Dedifferentiated amniotic fluid mesenchymal stem cell (primary cell): ENCODE results near the gene CCL28.

Experiments
- DNase-seq: peaks from one replicate; pipeline ENCODE4 v3.0.0-alpha.2; 2016; ENCODE audit errors: extremely low spot score

The CCL28 gene

DNA sequence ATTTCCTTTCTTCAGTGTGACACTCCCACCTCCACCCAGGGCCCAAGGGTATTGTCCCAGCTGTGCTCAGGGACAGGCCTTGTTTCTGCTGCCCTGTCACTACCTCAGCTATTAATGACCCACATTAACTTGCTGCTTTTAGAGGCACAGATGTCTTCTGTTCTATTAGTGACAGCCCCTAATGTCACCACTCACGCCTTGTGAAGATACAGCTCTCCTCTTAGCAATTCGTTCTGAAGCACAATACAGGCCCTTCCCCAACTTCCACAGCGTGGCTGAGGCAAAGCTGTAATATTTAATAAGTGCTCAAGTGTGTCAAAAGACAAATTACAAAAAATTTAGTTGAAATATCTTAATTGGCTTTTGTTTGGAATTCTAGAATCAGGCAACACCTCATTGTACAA, 54.3 kb downstream of the CCL28 start:
- DNase-seq, result no peak

DNA sequence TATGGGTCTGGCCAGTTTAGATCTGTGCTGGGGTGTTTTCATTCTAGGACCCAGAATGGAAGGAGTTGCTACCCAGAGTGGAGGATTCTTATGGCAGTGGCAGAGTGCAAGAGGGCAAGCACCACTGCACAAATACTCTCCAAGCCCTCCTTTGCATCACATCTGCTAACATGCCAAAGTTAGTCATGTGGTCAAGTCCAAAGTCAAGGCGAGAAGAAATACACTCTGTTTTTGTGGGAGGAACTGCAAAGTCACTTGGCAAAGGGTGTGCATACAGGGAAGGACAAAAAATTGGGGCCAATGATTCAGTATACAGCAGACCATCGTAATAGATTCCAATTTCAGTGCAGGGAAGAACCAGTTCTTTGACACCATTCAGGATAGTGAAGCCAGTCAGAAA, 55.1 kb downstream of the CCL28 start:
- DNase-seq, result no peak

DNA sequence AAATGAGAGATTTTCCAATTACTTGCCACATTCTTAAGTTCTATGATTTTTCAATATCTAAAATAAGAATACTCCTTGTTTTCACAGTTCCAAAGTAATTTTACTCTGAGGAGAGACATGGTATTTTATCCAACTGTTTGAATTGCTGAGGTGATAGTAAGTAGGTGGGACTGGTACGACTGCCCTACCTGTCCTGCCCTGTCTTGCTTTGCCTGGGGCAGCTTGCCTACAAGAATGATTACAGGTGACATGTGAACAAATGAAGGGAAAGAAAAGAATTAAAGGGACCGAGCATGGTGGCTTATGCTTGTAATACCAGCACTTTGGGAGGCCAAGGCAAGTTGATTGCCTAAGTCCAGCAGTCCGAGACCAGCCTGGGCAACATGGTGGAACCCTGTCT, 57.4 kb downstream of the CCL28 start:
- DNase-seq, result no peak

DNA sequence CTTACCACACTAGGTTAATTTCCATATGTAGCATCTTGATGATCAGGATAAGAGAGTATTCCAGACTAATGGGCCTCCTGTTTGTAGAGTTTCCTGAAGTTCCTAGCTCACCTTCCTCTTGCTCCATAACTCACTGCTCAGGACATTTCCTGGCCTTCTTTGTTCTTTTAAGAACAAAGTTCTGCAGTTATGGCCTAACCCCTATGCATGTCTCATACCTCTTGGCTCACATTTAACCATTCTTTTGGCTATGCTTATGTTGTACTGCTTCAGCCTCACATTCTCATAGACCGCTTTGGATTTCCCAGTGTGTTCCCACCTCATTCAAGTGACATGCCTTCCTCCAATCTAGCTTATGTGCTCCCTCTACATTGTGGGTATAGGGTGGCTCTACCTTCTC, 58.5 kb downstream of the CCL28 start:
- DNase-seq, result no peak

DNA sequence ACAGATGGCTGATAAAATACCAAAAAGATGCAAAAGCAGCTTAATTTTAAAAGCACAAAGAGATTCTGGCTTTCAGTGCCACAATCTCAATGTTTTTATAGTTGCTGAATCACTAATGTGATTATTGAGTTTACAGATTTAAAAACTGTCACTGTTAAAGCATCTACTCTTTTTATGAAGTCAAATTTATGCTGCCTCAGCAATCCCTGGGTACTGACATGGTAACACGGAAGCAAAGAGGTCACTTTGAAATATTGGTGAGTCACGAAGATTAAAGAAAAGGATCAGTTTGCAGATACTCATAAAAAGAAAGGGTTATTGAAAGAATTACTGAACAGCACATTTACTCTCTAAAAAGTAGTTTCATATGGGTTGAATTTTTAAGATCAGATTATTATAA, 59.3 kb downstream of the CCL28 start:
- DNase-seq, result no peak

DNA sequence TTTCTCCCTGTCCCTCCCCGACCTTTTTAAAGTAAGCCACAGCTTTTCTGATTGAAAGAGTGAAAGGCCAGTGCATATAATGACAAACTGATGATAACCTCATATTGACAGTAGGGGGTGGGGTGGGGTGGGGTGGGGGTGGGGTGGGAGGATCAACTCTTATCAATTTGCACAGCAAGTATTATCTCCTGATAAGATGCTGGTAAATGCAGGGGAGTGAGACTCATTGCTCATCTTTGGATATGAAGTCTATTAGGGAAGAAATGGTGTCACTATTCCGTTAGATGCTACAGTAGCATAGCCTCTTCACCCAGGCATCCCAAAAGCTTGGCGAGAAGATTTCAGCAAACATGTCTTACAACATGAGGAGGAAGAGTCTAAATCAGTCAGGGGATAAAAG, 60.1 kb downstream of the CCL28 start:
- no peak for DNase-seq

DNA sequence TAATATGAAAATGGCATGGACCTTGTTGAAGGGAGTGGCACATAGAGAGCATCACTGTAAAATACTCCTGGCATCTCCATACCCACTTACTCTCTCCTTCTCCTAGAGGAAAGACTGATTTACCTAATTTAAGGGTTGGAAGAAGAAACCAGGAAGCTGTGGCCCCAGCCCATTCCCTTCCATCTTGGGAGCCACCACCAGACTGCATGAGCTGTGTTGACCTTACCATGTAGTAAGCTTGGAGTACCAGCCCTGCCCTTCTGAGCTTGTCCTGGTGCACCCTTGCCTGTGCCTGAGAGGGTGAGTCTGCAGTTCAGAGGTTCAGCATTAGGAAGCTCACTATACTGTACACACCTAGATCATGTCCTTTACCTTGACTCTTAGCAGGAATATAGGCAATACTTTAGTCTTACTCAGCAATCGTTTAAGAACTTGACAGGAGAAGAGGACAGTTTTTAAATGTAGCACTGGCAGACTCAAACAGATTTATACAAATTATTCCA, 63.3 kb downstream of the CCL28 start:
- DNase-seq, result no peak

DNA sequence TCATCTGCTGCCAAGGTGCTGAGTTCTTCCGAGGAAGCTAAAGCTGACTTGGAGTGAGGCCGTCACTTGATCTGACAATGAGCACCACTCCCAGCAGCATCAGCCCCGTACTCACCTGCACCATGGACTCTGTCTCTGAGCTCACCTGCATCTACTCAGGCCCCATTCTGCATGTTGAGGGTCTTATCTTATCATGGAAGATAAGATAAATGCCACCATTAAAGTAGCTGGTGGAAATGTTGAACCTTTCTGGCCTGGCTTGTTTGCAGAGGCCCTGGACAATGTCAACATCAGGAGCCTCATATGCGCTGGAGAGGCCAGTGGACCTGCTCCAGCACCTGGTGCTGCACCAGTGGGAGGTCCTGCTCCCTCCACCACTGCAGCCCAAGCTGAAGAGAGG, 64.0 kb downstream of the CCL28 start:
- DNase-seq, result no peak

DNA sequence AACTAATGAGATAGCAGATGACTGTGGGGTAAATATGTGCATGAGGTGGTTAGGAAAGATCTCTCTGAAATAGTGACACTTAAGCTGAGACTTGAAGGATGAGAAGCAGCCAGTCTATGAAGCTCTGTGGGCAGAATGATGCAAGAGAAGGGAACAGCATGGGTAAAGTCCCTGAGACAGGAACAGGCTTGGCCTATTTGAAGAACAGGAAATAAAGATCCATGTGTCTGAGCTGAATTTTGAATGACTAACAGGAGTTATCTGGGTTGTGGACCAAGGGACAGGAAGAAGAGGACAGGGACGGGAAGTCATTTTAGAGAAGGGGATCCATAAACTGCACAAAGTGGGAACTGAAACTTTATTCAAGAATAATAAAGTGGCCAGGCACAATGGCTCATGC, 73.3 kb downstream of the CCL28 start:
- no peak for DNase-seq

DNA sequence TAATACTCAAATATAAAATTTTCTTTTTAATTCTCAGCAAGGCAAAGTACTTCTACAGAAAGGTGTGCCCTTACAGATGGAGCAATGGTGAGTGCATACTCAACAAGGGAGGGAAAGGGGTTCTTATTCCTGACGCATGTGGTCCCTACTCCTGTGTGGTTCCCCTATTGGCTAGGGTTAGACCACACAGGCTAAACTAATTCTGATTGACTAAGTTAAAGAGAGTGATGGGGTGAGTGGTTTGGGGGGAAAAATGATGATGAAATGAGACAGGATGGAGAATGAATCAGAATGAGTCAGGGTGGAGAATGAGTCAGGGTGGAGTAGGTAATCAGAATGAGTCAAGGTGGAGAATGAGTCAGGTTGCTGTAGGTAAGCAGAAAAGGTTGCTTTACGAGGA, 76.0 kb downstream of the CCL28 start:
- no peak for DNase-seq

DNA sequence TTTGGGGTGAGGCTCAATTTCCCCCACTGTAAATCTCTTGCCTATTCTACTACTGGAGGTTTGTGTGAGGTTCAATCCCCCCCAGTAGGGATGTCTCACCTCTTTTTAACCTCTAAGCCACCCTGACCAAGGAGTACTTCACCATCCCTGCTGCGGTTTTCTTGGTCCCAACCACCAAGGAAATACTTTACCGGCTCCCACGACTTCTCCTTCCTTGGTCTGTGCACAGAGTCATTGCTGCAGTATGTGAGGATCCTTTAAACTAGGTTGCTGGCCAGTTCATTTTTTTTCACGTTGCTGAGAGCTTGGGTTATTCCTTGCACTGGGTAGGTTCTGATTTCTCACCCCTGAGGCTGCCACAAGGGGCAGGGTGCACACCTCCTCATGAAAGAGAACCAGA, 76.5 kb downstream of the CCL28 start:
- DNase-seq, result no peak

DNA sequence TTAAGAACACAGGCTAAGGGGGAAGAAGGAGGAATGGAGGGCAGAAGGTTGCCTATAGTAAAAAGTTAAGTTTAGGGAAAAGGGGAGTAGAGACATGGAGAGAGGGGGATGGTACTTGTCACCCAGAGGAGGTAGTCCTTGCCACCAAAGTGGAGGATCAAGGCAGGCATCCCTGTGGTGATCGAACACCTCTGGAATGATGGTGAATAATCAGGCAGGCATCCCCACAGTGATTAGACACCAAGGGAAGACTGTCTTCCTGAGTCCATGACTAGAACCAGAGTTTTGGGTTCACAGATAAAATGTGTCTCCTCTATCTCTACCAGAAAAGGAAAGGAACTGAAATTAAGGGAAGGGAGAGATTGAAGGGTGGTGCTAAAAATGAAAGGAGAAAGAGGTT, 79.8 kb downstream of the CCL28 start:
- no peak for DNase-seq
